CD4-positive, alpha-beta T cell treated with Interleukin-17A for 4 hours (primary cell): ENCODE measurements around the gene RIN3.
"Not testable (repeated sequence)": the region's sequence is repeated elsewhere in the genome, so short reads cannot be mapped to it uniquely, and the experiment has no call there.

Source experiments
- DNase-seq: peaks from one replicate; pipeline ENCODE4 v3.0.0-alpha.2; 2020; ENCODE audit warnings: mixed read lengths

Gene RIN3

GRCh38 chr14:92677955-92678354, 164.4 kb downstream of the RIN3 start:
- no peak for DNase-seq

GRCh38 chr14:92678766-92679165, 165.2 kb downstream of the RIN3 start:
- no peak for DNase-seq

- no peak for DNase-seq
Observed at GRCh38 chr14:92679246-92679645, 165.7 kb downstream of the RIN3 start.

- not testable (repeated sequence) for DNase-seq
Observed at GRCh38 chr14:92680330-92680729, 166.7 kb downstream of the RIN3 start.

GRCh38 chr14:92680781-92681650, 167.4 kb downstream of the RIN3 start:
- DNase-seq: peak; percentile 83

DNA sequence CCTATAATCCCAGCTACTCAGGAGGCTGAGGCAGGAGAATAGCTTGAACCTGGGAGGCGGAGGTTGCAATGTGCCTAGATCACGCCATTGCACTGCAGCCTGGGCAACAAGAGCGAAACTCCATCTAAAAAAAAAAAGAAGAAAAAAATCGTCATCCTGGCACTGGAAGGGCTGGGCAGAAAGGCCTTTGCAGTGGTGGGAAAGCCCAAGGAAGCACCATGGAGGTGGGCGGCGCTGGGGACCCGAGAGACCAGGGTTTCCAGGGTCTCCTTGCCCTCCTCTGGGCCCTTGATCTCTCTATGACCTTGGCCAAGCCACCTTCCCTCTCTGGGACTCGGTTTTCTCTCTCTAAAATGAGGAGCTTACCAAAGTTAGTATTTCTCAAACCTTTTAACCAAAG, 169.5 kb downstream of the RIN3 start:
- no peak for DNase-seq

DNA sequence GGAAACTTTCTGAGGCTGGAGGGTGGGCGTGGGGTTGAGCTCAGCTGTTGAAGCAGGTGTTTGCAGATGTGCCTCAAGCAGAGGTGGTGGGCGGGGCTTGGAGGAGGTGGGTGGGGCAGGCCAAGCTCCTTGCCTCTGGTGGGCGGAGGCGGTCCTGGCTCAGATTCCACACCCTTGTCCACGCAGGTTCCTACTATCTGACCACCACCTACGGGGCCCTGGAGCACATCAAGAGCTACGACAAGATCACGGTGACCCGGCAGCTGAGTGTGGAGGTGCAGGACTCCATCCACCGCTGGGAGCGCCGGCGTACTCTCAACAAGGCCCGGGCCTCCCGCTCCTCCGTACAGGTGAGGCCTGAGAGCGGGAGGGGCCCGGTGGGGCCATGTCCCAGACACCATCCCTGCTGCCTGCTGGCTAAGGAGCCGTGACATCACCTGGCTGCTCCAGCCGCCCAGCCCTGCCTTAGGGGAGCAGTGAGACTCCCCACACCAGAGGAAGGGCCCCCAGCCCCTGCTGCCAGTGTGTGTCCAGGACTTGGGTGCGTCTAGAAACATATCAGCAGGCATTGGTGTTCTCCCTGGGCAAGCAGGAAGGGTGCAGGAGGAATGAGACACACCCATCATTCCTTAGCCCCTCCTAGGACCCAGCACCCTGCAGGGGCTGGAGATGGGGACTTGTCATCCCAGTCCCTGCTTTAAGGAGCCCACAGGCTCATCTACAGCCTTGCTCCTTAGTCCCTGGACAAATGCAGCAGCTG, 171.4 kb downstream of the RIN3 start:
- DNase-seq: no peak

DNA sequence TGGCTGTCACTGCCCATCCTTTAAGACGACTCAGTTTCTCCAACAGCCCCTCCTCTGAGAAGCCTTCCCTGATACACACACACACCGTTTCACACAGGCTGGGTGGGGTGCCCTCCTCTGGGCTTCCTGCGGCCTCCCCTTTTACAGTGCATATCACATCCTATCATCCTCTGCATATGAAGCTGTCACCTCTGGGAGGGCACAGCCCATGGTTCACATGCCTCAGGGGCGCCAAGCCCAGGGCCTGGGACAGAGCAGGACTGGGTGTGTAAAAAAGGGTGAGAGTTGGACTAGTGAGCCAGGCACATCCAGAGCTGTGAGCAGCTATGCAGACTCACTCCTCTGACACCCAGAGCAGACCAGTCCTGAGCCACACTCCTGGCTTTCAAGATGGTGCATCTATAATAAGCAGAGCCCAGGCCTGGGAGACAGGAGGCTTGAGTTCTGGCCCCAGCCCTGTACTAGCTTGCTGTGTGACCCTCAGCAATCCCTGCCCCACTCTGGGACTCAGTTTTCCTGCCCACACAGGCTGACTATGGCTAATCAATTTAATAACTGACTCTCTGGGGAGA, 172.3 kb downstream of the RIN3 start:
- no peak for DNase-seq

DNA sequence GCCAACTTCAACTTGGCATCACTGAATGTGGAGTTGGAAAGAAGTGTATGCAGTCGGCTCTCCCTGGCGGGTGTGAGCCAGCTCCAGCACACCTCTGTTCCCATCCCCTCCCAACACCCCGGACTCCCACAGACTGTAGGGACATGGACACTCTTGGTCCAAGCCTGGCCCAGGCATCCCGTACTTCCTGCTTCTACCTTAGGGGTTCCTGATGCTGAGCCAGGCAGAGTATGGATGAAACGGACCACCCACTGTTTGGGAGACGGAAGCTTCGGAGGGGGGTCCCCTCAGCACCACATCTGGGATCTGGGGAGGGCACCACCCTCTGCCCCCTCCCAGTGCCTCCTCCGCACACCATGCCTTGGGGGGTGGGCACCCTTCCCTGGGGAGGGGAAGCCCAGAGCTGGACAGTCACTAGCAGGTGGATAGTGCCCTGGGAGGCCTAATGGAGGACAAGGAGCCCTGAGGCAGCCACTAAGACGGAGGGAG, 172.9 kb downstream of the RIN3 start:
- no peak for DNase-seq

DNA sequence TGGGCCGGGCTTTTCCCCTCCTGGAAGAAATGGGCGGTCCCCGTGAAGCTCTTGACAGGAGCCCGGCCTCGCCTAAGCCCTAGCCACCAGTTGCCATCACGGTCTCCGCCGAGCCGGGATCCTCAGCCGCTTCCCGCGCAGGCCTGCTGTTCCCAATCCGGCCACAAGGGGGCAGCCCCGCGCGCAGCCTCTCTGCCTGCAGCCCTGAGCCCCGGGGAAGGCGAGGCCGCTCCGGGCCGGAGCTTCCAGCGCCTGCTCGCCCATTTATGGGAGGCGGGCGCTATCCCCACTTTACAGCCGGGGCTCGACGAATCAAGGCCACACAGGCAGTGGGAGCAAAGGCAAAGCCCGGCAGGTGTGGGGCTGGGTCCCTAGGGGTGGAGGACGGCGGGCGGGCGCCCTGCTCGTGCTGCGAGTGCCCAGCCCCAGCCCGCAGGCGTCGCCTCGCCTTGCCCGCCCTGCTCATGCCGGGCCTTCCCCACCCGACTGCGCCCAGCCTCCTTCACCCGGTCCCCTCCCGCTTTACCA, 173.4 kb downstream of the RIN3 start:
- DNase-seq: peak; percentile 74

DNA sequence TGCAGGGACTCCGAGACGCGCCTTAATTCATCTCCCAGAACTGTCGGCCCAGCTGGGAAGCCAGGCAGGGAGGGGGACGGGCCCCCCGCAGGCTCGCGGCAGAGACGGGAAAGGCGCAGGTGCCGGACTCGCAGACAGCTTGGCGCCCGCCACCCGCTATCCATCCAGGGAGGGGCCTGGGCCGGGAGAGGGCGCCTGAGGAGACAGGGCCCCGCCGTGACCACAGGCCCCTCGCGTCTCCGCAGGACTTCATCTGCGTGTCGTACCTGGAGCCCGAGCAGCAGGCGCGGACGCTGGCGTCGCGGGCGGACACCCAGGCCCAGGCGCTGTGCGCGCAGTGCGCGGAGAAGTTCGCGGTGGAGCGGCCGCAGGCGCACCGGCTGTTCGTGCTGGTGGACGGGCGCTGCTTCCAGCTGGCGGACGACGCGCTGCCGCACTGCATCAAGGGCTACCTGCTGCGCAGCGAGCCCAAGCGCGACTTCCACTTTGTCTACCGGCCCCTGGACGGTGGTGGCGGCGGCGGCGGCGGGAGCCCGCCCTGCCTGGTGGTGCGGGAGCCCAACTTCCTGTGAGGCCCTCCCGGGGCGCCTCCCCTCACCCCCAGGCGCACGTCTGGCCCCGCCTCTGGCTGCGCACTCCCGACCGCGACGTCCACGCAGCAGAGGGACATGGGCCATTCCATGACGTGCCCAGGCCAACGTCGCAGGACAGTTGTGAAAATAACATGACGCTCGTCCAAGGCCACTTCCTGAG, 174.3 kb downstream of the RIN3 start:
- DNase-seq: no peak

- DNase-seq: no peak
Observed at GRCh38 chr14:92688434-92689375, 175.1 kb downstream of the RIN3 start.

DNA sequence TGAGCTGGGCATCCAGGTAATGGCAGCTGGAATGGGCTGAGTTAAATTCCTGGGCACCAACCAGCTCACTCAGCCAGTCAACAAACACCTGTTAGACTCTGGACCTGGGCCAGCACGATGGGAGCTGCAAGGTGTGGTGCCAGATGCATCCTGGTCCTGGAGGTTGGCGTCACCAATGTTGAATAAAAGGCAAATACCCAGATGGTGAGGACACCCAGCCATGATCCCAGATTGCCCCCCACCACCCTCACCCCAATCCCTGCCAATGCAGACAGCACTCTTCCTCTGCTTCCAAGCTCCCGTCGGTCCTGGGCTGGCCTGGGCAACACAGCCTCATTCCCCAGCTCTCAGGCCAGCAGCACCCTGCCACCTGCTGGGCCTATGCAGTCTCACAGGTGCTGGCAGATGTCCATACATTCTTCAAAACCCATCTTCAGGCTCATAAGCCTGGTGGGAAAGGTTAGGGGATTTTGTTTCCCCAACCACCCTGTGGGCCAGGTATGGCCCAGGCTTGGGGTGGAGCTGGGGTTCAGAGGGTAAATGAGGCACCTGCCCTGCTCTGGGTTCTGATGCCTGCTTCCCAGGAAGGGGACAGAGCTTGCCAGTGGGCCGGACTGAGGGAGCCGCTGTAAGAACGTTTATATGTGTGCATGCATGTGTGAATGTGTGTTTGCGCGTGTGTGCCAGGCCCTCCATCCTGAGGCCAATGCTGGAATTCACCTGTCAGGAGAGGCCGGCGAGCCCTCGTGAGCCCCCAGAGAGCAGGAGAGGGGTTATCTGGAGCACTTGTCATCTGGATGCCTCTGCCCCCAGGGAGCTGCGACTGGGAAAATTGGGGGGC, 176.8 kb downstream of the RIN3 start:
- no peak for DNase-seq

DNA sequence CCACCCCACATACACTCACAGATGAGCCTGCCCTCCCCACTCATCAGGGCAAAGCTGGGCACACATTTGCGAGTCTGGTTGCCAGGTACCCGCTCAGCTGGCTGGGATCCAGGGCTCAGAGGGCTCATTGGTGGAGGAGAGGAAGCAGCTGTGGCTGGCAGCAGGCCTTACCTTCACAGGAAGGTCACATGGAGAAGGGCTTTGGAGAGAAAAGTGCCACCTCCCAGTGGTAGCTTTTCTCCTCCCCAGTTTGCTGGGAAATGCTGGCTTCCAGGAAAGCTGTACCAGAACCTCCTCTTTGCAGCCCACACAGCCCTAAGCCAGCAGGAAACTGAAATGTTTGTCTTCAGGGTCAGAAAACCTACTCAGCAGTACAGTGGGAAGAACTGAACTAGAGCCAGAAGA, 179.2 kb downstream of the RIN3 start:
- peak; percentile 70 for DNase-seq

- peak; percentile 50 for DNase-seq
Observed at GRCh38 chr14:92693998-92694795, 180.6 kb downstream of the RIN3 start.

DNA sequence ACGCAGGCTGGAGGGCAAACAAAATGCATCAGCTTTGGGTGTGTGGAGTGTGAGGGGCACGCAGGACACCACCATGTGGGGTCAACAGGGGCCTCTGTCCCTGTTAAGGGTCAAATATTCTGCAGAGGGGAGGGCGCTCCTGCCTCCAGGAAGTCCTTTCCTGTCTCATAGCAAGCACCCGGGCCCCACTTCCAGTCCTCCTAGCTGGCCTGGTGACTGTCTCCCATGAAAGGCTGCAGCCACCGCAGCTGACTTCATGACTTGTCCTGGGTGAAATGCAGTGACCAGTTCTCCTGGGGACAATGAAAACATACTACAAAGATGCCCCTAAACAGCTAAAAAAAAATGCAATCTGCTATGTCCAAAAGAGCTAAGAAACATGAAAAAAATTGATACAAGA, 181.2 kb downstream of the RIN3 start:
- DNase-seq: no peak

- no peak for DNase-seq
Observed at GRCh38 chr14:92695562-92695961, 182.0 kb downstream of the RIN3 start.

DNA sequence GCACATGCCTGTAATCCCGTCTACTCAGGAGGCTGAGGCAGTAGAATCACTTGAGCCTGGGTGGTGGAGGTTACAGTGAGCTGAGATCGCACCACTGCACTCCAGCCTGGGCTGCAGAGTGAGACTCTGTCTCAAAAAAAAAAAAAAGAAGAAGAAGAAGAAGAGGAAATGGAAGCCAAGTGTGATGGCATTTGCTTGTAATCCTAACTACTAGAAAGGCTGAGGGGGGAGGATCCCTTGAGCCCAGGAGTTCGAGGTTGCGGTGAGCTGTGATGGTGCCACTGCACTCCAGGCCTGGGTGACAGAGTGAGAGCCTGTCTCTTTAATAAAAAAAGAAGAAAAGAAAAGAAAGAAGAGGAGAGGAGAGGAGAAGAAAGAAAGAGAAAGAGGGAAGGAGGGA, 182.8 kb downstream of the RIN3 start:
- DNase-seq: no peak

- no peak for DNase-seq
Observed at GRCh38 chr14:92698393-92698792, 184.8 kb downstream of the RIN3 start.

GRCh38 chr14:92701826-92702225, 188.2 kb downstream of the RIN3 start:
- no peak for DNase-seq
